HG02885 (cell line): ENCODE data around the gene SLC1A2.
A peak's percentile ranks its signal among the peaks of the same experiment; 100 is the strongest.

ENCODE experiments used
- ATAC-seq: cut with Tn5 transposase; IDR thresholded peaks from one replicate; pipeline ENCODE4 v1.9.1; 2021; ENCODE audit warnings: mild to moderate bottlenecking; ENCODE audit not compliant: unreplicated experiment, poor library complexity

Gene SLC1A2

DNA sequence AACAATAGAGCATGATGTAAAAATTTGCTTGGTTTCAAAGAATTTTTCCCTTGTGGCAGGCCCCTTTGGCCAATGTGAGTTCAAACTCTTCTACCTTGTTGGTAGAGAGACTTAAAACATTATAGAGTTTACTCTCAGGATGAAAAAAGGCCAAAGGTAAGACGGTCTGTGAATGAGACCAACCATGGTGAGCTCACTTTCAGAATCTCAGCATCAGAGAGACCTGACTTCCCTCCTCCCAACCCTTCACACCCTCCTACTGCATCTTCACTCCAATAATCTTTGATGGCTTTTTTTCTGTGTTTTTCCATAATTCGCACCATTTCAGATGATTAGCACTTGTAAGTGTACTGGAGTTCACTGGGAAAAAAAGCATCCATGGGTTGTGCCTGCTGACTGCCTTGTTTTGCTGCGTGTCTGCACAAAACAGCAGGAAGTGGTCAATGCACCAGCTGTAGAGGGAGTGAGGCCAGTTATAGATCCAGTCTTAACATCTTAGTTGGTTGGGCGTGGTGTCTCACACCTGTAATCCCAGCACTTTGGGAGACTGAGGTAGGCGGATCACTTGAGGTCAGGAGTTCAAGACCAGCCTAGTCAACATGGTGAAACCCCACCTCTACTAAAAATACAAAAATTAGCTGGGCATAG is 64.1 kb downstream of the SLC1A2 start:
- ATAC-seq = peak; percentile 57

DNA sequence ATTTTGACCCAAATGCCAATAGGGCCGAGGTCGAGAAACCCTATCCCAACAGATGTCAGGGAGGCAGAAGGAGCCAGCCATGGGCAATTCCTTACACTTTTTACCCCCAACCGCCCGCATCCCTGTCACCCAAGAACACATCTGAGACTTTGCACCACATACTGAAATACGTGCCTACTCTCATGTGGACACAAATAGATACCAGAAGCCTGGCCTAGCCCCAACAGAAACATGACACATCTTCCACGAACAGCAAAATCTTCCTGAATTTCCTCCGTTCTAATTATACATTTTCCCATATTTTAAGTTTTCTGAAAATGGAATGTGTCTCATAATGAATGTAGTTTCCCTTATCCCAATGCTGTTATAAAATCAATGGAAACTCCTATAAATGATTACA is 64.7 kb downstream of the SLC1A2 start:
- no peak for ATAC-seq

DNA sequence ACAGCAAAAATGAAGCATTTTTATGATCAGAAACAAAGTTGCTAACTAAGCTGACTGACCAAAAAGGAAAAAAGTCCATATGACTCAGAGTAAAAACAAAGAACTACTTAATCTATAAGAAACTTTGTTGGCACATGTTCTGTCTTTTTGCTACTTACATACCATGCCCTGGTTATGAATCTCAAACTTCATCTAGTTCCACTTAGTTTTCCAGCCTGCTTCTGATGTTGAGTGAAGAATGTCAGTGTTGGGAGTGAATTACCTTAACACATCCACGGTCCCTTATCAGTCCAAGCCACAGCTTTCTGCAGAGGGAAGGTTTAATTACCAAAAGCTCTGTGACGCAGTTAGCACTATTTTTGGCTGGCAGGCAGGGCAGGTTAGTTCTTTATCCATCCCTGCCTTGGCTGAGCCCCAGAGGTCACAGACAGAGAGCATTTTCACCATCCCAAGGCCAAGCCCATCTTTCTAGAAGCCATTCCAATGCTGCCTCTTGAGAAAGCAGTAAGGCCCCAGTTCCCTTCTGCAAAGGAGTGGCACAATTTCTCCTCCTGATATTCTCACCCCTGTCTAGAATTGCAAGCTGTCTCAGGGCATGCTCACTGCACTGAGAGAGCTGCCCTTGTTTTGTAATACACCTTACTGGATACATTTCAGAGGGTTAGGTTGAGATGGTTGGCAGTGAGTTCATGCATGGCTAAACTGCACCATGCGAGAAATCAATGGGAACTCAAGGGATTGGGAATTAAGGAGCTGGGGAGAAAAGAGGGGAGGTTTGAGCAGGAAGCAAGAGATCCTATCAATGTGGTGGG is 67.1 kb downstream of the SLC1A2 start:
- ATAC-seq = no peak

DNA sequence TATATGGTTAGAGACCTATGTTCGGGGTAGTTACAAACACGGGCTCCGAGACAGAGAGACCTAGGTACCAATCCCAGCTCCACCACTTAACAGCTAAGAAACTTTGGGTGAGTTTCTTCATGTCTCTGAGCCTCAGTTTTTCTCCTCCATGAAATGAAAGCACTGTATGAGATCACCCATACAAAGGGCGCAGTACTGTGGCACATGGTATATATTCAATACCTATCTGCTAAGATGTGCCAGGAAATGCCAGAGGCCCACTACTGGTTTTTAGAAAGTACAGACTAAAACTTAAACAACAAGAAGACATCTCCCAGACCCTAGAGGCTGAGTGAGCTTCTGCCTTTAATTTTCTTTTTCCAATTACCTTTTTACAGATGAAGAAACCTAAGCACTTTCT is 69.5 kb downstream of the SLC1A2 start:
- ATAC-seq = no peak

DNA sequence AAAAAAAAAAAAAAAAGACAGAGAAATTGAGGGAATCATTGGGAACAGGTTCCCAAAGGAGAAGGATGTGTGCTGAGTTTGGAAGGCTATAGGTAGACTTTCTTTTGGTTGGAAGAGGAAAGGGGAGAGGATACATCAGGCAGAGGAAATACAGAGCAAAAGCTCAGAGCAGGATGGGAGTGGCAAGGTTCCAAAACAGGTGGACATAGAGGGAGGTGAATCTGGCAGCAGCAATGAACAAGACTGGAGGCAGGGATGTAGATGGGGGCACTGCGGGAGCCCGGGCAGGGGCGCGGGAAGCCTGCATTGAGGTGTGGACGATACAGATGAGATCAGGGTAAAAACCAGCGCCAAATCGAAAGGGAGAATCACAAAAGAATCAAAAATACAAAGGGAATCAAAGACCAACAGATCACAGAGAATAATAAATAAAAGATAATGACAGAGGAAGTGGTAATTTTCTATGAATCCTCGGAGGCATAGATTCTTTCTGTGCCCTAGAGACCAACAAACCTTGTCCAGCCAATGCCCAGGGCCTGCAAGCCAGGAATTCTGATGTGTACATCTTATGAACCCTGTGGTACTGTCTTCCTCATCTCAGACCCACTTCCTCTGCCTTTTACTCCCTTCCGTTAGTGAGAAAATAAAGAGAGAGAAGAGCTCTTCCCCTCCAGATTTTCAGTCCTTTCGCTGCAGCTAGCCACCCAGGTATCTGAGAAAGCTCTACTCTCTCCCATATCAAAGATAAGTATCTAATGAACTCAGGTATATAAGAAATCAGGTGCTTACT is 70.3 kb downstream of the SLC1A2 start:
- no peak for ATAC-seq

DNA sequence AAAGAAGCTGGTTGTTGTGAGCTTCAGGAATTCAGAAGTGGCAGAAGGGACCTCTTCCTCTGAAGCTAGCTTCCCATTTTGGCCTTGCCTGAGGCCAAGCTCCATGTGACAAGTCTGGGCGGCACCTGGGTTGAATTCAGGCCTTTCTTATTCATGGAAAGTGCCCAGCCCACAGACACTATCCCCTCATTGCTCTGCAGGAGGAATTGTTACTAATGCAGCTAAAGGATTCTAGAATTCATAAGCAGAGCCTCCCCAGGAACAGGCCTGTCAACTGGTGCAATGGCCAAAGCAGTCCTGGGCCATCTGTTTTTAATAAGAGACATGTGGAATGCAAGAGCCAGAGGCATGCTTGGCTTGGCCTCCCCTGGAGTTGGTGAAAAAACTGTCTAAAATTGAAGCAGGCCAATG is 71.4 kb downstream of the SLC1A2 start:
- no peak for ATAC-seq

DNA sequence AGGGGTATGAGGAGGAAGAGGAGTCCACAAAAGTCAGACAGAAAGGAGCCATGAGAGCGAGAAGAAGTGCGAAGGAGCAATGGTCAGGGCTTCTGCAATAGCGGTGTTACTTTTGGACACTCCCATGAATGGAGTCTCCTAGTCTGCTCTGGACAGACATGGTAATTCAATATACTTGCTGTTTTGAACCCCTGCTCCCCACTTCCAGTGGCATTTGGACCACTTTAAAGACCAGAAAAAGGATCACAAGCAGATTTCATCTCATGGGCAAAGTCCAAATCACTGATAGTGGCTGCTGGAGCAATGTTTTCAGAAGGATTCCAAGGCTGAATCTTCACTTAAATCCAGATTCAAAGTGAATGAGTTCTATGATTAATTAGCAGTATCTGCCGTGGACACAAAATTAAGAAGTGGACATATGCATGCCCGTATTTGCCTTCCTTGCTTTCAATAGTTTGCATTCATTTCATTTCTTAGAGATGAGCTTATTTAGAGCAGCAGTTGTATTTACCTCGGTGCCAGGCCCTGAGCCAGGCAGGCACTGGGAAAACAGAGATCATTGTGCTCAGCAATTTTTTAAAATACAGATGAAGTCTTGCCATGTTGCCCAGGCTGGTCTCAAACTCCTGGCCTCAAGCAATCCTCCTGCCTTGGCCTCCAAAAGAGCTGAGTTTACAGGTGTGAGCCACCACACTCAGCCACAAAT is 72.0 kb downstream of the SLC1A2 start:
- no peak for ATAC-seq

DNA sequence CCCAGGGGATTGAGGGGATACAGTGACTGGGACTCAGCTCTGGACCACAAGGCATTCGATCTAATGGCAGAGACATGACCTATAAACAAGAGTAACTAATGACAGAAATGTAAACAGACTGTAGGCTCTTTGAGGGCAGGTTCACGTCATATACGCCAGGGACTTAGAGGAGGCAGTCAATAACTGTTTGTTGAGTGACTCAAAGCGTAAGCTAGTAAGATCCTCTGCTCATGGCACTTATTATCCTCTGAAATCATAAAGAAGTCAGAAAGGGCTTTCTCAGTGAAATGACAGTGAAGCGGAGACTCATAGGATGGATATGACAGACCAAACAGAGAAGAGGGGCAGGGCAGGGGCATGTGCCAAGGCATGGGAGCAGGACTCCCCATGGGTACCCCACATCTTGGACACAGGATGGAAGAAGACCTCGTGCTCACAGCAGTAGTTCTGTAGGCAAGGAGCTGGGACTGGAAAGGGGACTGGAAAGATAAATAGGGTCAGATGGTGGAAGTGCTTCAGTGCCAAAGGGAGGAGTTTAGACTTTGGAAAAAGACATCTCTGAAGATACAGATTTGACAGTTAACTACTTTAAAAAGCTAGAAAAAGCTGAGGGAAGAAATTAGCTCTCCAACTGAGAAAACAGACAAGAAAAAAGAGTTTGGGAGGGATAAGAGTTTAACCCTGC is 72.7 kb downstream of the SLC1A2 start:
- no peak for ATAC-seq

DNA sequence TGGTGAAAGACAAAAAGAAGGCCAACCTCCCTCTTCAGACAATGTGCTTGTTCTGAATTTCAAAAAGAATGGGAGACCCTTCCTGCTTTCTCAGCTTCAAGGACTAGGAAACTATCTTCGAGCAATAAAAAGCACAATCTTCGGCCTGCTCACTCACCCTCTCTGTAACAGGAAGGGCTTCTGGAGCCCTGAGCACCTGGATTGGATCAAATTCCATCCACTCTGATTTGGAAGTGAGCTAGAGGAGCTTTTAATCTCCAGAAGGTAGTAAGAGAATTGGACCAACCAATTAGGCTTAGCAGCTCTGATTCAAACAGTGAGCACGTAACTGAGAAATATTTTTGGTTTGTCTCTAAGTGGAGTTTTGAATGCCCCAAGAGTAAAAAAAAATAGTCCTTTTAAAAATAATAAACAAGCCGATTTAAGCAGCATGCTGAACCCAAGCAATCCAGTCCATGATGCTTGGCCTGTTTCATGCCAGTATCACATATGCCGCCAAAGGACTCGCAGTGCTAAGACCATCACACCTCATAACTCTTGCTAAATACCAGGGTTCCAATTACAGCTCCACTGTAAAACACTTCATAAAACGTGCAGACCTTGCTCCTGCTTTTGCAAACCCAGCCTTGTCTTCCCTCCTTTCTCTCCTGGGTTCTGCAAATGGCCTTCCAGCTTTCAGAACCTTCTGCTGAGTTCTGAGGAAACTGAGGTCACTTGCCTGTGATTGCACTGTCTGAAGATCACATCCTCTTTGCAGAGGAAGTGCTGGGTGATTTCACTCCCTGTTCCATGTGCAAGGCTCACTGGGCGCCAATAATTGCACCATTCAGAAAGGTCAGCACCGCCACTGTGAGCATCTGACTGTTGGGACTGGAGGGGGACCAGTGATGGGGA is 74.4 kb downstream of the SLC1A2 start:
- ATAC-seq = peak; percentile 45

DNA sequence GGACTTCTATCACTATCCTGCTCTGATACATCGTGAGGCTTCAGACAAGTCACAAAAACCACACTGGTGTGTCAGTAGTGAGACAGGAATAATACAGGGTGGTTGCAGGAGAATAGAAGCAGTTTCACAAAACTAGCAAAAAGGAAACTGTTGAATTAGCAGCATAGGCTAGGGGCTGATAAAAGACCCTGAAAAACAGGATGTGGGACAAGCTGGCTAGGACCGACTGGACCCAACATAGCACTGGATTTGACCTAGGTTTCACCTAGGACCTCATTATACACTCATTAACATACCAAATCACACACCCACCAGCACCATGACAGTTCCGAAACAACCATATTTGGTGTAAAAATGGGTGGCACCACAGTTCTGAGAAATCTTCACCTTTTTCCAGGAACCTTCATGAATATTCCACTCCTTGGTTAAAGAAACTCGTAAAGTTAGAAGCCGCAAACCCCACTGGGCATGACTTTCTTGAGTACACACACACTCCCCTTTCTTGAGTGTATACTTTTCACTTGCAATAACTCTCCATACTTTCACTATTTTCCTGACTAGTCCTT is 76.2 kb downstream of the SLC1A2 start:
- ATAC-seq = peak; percentile 81

DNA sequence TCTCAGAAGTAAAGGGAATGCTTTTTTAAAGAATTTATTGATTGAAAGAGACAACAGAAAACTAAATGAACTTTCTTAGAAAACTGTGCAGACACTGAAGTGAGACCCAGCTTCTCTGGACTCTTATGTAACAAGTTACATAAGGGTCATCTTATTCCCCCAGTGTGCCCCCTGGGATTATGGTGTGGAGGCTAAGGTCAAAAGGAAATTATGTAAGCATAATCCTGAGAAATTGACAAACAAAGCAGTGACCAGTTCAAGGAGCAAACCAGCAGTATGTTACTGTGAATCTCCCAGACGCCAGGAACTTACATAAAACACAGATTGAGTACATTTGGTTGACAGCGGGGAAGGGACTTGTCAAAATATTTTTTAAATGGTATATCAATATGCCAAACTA is 78.6 kb downstream of the SLC1A2 start:
- ATAC-seq = no peak

DNA sequence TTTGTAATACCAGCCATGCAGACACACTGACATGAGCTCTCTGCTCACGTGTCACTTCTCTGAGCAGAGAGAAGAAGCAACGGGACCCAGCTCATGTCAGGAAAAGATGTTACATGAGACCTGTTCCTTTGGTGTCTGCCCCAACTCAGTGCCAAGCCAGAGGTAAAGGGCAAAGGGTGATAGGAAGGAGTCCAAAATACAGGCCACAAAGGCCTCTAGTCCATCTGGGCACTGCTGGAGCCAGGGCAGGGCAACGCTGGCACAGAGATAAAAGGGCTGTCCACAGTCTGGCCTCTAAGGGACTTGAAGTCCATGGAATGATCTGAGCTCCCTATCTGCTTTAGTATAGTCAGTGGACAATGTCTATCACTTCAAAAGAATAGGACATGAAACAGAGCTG is 79.3 kb downstream of the SLC1A2 start:
- no peak for ATAC-seq

DNA sequence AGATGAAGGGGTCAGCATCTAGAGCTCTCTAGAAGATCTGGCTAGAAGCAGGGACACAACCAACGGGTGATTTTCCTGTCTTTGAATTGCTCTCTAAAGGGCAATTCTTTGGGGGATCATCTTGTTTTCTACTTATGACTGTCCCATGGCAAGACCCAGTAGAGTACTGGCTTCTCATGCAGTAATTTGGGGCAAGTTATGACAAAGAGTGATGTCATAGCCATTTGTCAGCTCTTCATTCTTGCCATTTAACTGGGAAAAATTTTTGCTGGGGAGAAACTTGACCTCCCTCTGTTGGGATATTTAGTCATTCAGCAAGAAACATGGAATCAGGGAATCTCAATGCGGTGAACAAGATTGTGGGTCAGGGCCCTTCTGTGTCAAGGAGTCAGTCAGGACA is 80.4 kb downstream of the SLC1A2 start:
- no peak for ATAC-seq

DNA sequence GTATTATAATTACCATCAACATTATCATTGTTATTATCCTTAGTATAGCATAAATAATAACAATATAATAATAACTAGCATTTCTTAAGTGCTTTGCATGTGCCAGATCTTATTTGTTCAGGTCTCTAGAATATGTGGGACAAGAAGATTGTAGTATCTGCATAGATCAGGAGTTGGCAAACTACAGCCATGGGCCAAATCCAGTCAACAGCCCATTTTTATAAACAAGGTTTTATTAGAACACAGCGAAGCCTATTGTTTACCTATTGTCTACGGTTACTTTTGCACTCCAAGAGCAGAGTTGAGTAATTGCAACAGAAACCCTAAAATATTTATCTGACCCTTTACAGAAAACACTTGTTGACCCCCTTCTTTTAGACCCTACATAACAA is 81.4 kb downstream of the SLC1A2 start:
- no peak for ATAC-seq

DNA sequence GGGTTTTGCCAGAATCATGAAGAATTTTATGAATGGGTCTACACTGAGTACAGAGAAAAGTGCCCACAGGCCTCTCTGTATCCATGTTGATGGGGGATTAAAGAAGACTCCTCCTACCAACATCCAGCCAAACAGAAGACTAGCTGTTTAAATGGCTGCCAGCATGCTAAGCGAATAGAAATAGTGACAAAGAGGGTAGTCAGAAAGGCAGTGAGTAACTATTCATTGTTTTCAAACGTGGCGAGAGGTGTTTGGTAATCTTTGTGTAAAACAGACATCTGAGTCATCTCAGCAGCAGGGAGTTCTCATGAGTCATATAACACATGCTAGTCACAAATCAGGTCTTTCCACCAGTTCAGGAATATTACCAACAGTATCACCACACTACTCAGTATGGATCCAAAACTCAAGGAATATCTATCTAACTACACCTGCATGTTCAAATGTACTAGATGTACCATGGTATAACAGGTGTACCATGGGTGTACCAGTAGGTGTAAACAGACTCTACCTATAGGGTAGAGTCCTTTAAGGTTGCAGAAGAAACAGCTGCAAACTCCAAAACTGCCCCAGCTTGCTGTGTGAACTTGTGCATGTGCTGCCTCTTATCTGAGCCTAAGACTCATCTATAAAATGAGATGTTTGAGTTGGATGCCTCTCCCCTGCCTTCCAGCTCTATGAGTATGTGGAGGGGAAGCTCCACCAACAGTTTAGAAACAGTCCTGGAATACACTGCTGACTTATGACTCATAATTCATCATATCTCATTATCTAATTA is 82.0 kb downstream of the SLC1A2 start:
- ATAC-seq = no peak

DNA sequence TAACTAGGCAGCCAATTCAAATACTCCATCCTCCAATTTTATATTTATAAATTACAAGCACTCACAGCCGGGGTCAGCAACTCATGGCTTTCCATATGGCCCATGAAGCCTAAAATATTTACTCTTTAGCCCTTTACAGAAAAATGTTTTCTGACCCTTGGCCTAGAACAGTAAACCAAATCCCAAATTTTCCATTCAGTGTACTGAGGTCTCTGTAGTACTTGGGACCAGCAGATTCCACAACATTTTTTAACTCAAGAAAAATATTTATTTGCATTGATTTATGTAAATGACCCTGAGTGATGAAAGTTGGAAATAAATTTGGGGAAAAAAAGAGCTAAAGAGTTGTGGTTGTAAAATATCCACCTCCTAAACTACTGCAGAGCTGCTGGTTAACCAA is 82.6 kb downstream of the SLC1A2 start:
- ATAC-seq = no peak

DNA sequence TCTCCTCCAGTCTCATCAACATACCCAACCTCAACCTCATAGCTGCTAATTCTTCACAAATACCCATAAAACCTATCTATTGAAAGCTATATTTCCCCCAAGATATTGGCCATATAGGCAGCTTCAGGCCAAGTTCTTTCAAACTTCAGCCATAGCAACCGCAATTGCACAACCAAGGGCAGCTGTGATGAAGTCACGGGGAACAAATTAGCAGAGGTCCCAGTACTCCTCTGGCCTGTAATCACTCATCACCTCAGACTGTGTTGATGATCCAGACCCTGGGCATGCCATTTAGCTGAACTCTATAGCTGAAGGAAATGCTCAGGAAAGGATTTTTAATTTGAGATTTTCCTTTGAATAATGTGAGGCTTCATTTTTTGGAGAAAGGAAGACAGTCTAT is 84.1 kb downstream of the SLC1A2 start:
- ATAC-seq = no peak
